GM10266 (cell line): ENCODE results near the gene EYS.

ENCODE experiments used
- DNase-seq: peaks from one replicate; pipeline ENCODE4 v3.0.0; 2012; ENCODE audit errors: extremely low spot score
- TF ChIP-seq, protein P1 (sequence below): IDR thresholded peaks from 2 replicates; pipeline ENCODE4 v1.5.1; 2012; ENCODE audit warnings: mild to moderate bottlenecking, low read depth; ENCODE audit not compliant: control insufficient read depth, insufficient read depth; ENCODE audit errors: missing control alignments

EYS gene

DNA sequence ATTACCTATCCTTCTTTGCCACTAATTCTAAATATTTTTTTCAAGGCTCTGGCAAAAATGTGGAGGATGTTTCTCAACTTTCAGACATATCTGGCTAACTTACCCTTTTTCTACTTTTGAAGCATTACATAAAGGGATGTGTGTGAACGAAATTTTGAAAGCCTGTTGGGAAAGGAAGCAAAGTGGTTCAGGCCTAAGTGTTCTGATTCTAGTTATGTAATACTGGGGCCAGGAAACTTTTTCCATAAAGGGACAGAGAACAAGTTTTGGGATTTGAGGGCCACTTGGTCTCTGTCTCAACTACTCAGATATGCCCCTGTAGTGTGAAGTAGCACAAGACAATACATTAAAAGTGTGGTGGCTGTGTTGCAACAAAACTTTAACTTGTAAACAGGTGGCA is 1349.6 kb downstream of the EYS start:
- no peak for DNase-seq
- TF ChIP-seq, protein P1, sequence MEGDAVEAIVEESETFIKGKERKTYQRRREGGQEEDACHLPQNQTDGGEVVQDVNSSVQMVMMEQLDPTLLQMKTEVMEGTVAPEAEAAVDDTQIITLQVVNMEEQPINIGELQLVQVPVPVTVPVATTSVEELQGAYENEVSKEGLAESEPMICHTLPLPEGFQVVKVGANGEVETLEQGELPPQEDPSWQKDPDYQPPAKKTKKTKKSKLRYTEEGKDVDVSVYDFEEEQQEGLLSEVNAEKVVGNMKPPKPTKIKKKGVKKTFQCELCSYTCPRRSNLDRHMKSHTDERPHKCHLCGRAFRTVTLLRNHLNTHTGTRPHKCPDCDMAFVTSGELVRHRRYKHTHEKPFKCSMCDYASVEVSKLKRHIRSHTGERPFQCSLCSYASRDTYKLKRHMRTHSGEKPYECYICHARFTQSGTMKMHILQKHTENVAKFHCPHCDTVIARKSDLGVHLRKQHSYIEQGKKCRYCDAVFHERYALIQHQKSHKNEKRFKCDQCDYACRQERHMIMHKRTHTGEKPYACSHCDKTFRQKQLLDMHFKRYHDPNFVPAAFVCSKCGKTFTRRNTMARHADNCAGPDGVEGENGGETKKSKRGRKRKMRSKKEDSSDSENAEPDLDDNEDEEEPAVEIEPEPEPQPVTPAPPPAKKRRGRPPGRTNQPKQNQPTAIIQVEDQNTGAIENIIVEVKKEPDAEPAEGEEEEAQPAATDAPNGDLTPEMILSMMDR: no peak

DNA sequence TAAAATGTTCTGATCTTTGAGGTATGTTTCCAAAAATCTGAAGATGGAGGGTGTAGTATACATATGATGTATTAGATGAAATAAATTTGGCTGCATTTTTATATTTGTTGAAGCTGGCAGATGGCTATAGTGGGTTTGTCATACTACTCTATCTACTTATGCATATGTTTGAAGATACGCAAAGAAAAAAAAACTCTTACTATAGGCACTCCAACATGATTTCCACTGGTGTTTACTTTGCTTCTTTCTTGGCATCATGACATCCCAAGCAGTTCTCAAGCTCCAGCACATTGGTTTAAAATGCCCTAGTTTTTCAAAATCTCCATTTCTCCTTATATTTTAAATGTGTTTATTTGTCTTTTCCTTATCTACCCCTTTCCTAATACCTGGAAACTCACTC is 1359.6 kb downstream of the EYS start:
- TF ChIP-seq, protein P1: no peak
- DNase-seq: no peak

DNA sequence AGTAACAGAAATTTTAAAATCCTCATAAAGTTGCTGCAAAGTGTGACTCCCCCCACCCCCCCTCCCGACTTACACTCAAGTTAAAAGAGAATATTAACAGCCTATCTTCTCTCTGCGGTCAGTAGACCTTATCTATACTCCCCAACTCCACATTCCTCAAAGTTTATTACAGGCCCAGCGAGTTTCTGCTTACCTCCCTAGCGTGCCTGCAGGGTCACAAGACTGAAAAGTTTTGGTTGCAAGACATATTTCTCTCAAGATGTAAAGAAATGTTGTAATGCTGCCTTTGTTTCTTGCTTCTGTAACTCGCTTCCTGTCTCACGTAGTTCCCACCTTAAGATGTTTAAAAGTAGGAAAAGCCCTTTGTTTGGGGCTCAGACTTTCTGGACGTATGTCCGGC is 1371.8 kb downstream of the EYS start:
- TF ChIP-seq, protein P1: no peak
- no peak for DNase-seq

DNA sequence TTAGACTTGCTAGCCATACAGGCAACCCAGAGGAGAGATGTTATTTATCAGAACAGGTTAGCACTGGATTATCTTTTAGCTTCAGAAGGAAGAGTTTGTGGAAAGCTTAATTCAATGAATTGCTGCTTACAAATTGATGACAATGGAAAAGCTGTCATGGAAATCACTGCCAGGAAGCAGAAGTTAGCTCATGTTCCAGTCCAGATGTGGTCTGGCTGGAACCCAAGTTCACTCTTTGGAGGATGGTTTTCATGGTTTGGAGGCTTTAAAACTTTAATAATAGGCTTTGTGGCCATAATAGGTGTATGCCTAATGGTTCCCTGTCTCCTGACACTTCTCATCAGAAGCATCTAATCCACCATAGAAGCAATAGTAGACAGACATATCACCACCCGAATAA is 1372.4 kb downstream of the EYS start:
- DNase-seq: no peak
- TF ChIP-seq, protein P1: no peak

DNA sequence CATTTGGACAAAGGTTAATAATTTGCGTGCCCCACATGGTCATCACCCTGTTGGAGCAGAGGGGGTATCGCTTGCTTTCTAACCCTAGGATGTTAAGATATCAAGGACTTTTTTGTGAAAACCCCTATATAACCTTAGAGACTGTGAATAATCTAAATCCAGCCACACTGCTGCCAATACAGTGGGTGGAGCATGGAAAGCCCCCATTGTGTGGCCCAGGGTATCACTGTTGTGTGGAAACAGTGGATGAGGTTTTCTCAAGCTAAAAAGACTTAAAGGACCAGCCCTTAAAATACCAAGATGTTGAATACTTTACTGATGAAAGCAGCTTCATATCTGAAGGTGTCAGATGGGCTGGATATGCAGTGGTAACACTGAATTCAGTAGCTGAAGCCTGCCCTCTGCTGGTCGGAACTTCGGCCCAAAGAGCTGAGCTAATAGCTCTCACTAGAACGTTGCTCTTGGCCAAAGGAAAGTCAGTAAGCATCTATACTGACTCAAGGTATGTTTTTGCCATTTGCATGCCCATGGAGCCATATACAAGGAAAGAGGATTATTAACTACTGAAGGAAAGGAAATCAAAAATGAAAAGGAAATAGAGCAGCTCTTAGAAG is 1376.2 kb downstream of the EYS start:
- TF ChIP-seq, protein P1: peak; percentile 84
- DNase-seq: peak; percentile 11

DNA sequence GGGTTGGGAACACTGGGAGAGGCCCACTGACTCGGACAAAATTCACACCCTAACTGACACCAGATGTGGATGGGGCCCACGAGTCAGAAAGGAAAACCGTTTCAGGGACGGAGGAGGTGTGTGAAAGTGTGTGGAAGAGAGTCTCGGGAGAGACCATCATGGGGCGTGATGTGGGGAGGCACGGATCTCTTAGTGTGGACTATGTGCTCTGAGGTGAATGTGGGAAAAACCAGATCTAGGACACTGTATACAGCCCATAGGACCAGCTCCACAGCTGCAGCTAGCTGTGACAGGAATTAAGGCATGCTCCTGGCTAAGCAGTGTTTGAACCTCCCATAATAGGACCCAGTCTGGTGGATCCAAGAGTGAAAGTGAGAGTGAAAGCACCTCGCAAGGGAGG is 1380.1 kb downstream of the EYS start:
- TF ChIP-seq, protein P1: no peak
- no peak for DNase-seq

DNA sequence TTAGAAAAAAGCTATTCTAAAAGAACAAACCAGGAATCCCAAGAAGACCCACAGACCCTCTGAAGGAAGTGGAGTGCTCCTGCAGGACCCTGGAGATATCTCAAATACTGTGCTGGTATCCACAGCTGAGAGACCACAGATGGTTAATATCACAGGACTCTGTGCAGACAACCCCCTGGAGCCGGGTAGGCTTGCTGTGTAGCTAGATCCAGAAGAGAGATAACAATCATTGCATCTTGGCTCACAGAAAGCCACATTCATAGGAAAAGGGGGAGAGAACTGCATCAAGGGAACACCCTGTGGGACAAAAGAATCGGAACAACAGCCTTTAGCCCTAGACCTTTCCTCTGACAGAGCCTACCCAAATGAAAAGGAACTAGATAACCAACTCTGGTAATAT is 1381.9 kb downstream of the EYS start:
- TF ChIP-seq, protein P1: no peak
- DNase-seq: no peak
